Parathyroid adenoma (tissue), 2 donors: Measurements from ENCODE around the gene B3GAT1.

Experiments
- H2AFZ ChIP-seq: fragments of 300-600 bp; sonication (generic); one replicate; pipeline ENCODE4 v1.7.0; 2017; ENCODE audit warnings: antibody characterized with exemption, mild to moderate bottlenecking
- H3K27ac ChIP-seq: fragments of 300-600 bp; sonication (generic); one replicate; pipeline ENCODE4 v1.7.0; 2017
- H3K27me3 ChIP-seq: fragments of 300-600 bp; sonication (generic); one replicate; pipeline ENCODE4 v1.7.0; 2017; ENCODE audit warnings: low read length; ENCODE audit not compliant: control insufficient read depth, insufficient read depth
- H3K36me3 ChIP-seq: fragments of 300-600 bp; sonication (generic); one replicate; pipeline ENCODE4 v1.7.0; 2017; ENCODE audit warnings: low read length; ENCODE audit not compliant: control insufficient read depth, insufficient read depth
- H3K4me1 ChIP-seq: fragments of 300-600 bp; sonication (generic); one replicate; pipeline ENCODE4 v1.7.0; 2017; ENCODE audit warnings: control low read depth
- H3K4me2 ChIP-seq: fragments of 300-600 bp; sonication (generic); one replicate; pipeline ENCODE4 v1.7.0; 2017; ENCODE audit warnings: low read length
- H3K4me3 ChIP-seq: fragments of 300-600 bp; sonication (generic); one replicate; pipeline ENCODE4 v1.7.0; 2017; ENCODE audit warnings: low read depth, low read length
- H3K79me2 ChIP-seq: fragments of 300-600 bp; sonication (generic); one replicate; pipeline ENCODE4 v1.7.0; 2017; ENCODE audit warnings: control low read depth
- H3K9ac ChIP-seq: fragments of 300-600 bp; sonication (generic); one replicate; pipeline ENCODE4 v1.7.0; 2017; ENCODE audit warnings: mild to moderate bottlenecking
- H3K9me3 ChIP-seq: fragments of 300-600 bp; sonication (generic); one replicate; pipeline ENCODE4 v1.7.0; 2017; ENCODE audit warnings: low read length; ENCODE audit not compliant: control insufficient read depth
- TF ChIP-seq, protein P1 (sequence below): fragments of 300-600 bp; sonication (generic); IDR thresholded peaks from one replicate; pipeline ENCODE4 v1.7.0; 2017; ENCODE audit warnings: antibody characterized with exemption, mild to moderate bottlenecking
- donor health status: primary hyperparathyroidism.

The B3GAT1 gene

DNA sequence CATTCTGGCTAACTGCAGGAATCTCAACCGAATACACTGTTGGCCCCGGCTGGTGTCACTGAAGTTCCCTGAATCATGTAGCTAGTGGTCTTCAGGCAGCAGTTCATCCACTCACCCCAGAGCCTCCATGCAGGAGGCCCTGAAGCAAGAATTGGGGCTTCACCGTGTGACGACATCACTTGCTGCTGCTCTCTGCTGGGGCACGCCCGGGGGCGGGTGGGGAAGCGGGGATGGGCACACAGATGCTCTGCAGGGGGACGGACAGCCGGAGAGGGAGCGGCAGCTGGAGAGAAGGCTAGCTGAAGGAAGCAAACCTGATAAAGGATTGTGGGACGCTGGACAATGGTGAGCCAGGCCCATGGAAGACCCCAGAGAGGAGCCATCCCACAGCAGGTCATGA, 17.0 kb downstream of the B3GAT1 start:
- no peaks in the 10 kb centered on the region for H3K4me1 ChIP-seq
- H3K36me3 ChIP-seq = no peaks in the 10 kb centered on the region
- H3K9ac ChIP-seq = no peak overlapping the region
- no peak overlapping the region for H2AFZ ChIP-seq
- H3K4me2 ChIP-seq = no peak overlapping the region
- TF ChIP-seq, protein P1, sequence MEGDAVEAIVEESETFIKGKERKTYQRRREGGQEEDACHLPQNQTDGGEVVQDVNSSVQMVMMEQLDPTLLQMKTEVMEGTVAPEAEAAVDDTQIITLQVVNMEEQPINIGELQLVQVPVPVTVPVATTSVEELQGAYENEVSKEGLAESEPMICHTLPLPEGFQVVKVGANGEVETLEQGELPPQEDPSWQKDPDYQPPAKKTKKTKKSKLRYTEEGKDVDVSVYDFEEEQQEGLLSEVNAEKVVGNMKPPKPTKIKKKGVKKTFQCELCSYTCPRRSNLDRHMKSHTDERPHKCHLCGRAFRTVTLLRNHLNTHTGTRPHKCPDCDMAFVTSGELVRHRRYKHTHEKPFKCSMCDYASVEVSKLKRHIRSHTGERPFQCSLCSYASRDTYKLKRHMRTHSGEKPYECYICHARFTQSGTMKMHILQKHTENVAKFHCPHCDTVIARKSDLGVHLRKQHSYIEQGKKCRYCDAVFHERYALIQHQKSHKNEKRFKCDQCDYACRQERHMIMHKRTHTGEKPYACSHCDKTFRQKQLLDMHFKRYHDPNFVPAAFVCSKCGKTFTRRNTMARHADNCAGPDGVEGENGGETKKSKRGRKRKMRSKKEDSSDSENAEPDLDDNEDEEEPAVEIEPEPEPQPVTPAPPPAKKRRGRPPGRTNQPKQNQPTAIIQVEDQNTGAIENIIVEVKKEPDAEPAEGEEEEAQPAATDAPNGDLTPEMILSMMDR = no peak
- no peak overlapping the region for H3K4me3 ChIP-seq
- no peaks in the 10 kb centered on the region for H3K27me3 ChIP-seq
- H3K27ac ChIP-seq = no peak overlapping the region
- no peaks in the 10 kb centered on the region for H3K9me3 ChIP-seq
- no peaks in the 10 kb centered on the region for H3K79me2 ChIP-seq

DNA sequence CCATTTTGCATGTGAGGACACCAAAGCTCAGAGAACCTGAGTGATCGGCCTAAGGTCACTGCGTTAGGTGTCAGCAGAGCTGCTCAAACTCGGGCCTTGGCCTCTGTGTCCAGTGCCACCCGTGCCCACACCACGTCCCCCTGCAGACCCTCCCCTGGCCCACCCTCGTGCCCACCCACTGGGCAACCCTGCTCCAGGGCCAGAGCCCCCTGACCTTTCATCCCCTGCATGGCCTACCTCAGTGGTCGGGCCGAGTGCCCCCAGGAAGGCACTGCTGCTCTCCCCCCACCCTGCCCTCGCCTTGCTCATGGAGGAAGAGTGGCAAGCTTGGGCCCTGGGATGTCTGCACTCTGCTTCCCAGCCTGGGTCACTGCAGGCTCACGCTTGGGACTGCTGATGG, 17.7 kb downstream of the B3GAT1 start:
- TF ChIP-seq, protein P1 = no peak
- Histone ChIP-seq H2AFZ (no peak overlapping the region), H3K79me2 (no peaks in the 10 kb centered on the region), H3K27ac (no peak overlapping the region), H3K9me3 (no peaks in the 10 kb centered on the region), H3K4me2 (no peak overlapping the region), H3K9ac (no peak overlapping the region), H3K4me1 (no peaks in the 10 kb centered on the region), H3K4me3 (no peak overlapping the region), H3K27me3 (no peaks in the 10 kb centered on the region), H3K36me3 (no peaks in the 10 kb centered on the region)

DNA sequence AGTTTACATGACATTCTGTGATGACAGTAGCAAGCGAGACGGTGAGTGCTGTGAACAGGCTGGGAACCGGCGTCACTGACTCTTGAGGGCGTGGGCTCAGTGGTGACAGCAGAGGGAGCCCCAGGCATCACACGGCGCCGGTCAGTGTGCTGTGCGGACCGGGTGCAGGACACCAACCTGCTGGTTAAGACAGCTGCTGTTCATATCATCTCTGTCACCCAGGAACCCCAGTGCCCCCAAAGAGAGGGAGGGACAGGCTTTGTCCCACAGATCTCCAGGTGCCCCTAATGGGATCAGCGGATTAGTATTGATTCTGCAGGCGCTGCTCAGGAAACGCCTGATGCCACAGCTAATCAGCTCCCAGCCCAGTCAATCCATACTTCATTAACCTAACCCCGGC, 18.4 kb downstream of the B3GAT1 start:
- Histone ChIP-seq H3K4me3 (no peak overlapping the region), H2AFZ (no peak overlapping the region), H3K27ac (no peak overlapping the region), H3K79me2 (no peaks in the 10 kb centered on the region), H3K9ac (no peak overlapping the region), H3K4me2 (no peak overlapping the region), H3K27me3 (no peaks in the 10 kb centered on the region), H3K9me3 (no peaks in the 10 kb centered on the region), H3K36me3 (no peaks in the 10 kb centered on the region), H3K4me1 (no peaks in the 10 kb centered on the region)
- TF ChIP-seq, protein P1 = peak; percentile 21

DNA sequence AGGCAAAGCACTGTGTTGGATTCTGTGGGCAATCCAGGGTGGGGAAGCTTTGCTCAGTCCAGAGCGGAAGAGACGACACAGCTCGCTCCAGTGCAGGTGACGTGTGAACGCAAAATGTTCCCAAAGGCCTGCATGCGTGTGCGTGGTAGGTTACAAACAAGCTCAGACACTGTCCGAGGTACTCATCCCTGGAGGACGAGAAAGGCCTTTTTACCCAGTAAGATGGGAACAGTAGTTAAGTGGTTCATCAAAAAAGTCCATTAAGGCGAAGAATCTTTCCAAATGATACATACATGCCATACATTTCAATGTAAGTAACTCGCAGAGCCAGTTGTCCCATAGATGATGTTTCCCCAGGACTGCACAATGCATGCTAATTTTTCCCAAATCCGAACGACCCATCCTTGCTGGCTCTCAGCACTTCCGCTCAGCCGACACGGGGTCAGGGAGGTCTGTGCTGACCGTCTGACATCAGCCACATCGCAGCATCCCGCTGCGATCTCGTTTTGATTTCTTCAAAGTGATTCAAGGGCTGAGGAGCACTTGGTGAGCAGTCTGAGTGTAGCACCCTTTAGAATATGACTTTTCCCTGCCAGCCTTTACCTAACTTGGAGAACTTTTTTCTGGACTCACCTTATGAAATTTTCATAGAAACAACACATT, 19.0 kb downstream of the B3GAT1 start:
- no peak overlapping the region for H3K4me2 ChIP-seq
- H3K9me3 ChIP-seq = no peaks in the 10 kb centered on the region
- TF ChIP-seq, protein P1 = no peak
- no peak overlapping the region for H2AFZ ChIP-seq
- no peaks in the 10 kb centered on the region for H3K4me1 ChIP-seq
- H3K9ac ChIP-seq = no peak overlapping the region
- no peaks in the 10 kb centered on the region for H3K36me3 ChIP-seq
- no peaks in the 10 kb centered on the region for H3K27me3 ChIP-seq
- no peaks in the 10 kb centered on the region for H3K79me2 ChIP-seq
- H3K4me3 ChIP-seq = no peak overlapping the region
- no peak overlapping the region for H3K27ac ChIP-seq

DNA sequence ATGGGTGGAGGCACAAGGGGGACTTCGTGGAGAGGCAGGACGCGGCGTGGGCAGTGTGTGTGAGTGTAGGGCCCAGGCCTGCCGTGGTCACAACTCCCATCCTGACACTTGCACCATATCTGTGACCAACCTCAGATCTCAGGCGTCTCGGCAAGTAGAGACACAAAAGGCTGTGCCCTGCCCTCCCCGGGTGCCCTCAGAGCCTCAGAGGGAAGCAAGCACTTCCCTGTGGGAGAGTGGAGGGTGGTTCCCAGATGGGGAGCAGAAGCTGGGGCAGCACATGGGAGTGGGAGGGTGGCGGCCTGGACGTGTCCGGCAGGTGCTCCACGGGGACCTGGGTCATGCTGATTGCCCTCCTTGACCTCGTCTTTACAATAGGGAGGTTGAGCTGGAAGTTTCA, 20.4 kb downstream of the B3GAT1 start:
- no peaks in the 10 kb centered on the region for H3K27me3 ChIP-seq
- no peaks in the 10 kb centered on the region for H3K4me1 ChIP-seq
- no peak overlapping the region for H3K27ac ChIP-seq
- TF ChIP-seq, protein P1 = no peak
- no peak overlapping the region for H3K4me3 ChIP-seq
- no peaks in the 10 kb centered on the region for H3K9me3 ChIP-seq
- no peaks in the 10 kb centered on the region for H3K79me2 ChIP-seq
- H2AFZ ChIP-seq = no peak overlapping the region
- H3K9ac ChIP-seq = no peak overlapping the region
- no peaks in the 10 kb centered on the region for H3K36me3 ChIP-seq
- no peak overlapping the region for H3K4me2 ChIP-seq
